ENCODE measurements around the gene HAPLN1.

DNA sequence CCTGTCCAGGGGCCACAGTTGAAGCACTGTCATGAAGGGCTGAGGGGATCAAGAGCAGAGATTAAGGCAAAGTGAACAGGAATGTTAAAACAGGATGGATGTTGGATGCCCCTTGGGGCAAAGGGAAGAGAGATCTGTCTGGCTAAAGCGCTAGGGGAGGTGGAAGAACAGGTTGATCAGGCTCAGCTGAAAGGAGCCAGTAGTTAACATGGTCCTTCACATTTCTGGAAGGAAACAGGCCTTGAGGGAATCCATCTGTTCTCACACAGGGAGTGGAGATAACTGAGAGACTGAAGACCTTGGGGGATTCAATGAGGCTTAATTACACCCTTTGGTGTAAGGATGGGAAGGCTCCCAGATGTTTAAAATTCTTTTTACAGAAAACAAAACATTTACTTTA is 5.8 kb downstream of the HAPLN1 start:
- no peak for TF ChIP-seq BHLHE40 (IDR thresholded peaks at IDR 0.05; ENCODE audit: borderline replicate concordance)
- no peak for TF ChIP-seq TARDBP (IDR thresholded peaks at IDR 0.05)
- TF ChIP-seq SUZ12 (IDR thresholded peaks at IDR 0.05): no peak
- no peak for TF ChIP-seq ARNT (IDR thresholded peaks at IDR 0.05)
- TF ChIP-seq FOXK2 (IDR thresholded peaks at IDR 0.05): no peak
- TF ChIP-seq FOXM1 (IDR thresholded peaks at IDR 0.05; ENCODE audit: borderline replicate concordance): no peak
- no peak for TF ChIP-seq LEF1 (IDR thresholded peaks at IDR 0.05; ENCODE audit: borderline replicate concordance)
- no peak for TF ChIP-seq HDGF (IDR thresholded peaks at IDR 0.05; ENCODE audit: borderline replicate concordance)
